DND-41 (cell line): ENCODE results near the gene TAX1BP3.

ENCODE experiments used
- EZH2 ChIP-seq: IDR thresholded peaks from 3 replicates; pipeline ENCODE4 v1.6.1; 2012; ENCODE audit warnings: borderline replicate concordance, low read depth, mild to moderate bottlenecking, moderate library complexity, low read length, inconsistent platforms; ENCODE audit not compliant: severe bottlenecking
- TF ChIP-seq, protein P1 (sequence below): IDR thresholded peaks from 2 replicates; pipeline ENCODE4 v1.5.1; 2012; ENCODE audit warnings: borderline replicate concordance, low read length, moderate library complexity, mild to moderate bottlenecking; ENCODE audit not compliant: poor library complexity, severe bottlenecking; ENCODE audit errors: extremely low read depth

DNA sequence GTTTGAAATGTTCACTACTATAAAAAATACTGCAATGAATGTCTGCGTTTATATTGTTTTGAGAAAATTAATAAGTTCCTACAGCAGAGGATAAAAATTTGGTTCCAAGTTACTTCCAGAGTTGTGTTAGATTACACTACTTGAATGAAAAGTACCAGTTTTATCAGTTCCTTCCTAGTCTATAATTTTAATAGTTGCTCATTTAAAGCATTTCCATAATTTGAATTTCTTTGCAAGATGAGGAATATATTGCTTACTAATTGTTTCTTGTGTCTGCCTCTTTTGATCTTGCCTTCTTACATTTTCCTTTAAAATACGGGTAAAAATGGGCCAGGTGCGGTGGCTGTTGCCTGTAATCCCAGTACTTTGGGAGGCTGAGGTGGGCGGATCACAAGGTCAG lies 4.2 kb upstream of the TAX1BP3 start:
- TF ChIP-seq, protein P1, sequence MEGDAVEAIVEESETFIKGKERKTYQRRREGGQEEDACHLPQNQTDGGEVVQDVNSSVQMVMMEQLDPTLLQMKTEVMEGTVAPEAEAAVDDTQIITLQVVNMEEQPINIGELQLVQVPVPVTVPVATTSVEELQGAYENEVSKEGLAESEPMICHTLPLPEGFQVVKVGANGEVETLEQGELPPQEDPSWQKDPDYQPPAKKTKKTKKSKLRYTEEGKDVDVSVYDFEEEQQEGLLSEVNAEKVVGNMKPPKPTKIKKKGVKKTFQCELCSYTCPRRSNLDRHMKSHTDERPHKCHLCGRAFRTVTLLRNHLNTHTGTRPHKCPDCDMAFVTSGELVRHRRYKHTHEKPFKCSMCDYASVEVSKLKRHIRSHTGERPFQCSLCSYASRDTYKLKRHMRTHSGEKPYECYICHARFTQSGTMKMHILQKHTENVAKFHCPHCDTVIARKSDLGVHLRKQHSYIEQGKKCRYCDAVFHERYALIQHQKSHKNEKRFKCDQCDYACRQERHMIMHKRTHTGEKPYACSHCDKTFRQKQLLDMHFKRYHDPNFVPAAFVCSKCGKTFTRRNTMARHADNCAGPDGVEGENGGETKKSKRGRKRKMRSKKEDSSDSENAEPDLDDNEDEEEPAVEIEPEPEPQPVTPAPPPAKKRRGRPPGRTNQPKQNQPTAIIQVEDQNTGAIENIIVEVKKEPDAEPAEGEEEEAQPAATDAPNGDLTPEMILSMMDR, result no peak
- no peak for TF ChIP-seq EZH2
